T-helper 1 cell treated with Interleukin-12 subunit alpha and Interleukin-12 subunit beta and Interleukin-4 antibody, amounts not matched to agents 30 μg/mL and 1 μg/mL, for 36 hours (primary cell): Measurements from ENCODE around the gene NKG7.
A peak's percentile ranks its signal among the peaks of the same experiment; 100 is the strongest.

Source experiments
- H3K27ac Mint-ChIP-seq: one replicate; pipeline ENCODE4 v1.8.0; 2021; ENCODE audit warnings: mild to moderate bottlenecking, mixed read lengths
- H3K27me3 Mint-ChIP-seq: one replicate; pipeline ENCODE4 v1.8.0; 2021; ENCODE audit warnings: low read depth, mixed read lengths
- H3K36me3 Mint-ChIP-seq: one replicate; pipeline ENCODE4 v1.8.0; 2021; ENCODE audit warnings: low read depth, mixed read lengths
- H3K4me1 Mint-ChIP-seq: one replicate; pipeline ENCODE4 v1.8.0; 2021; ENCODE audit warnings: low read depth, mixed read lengths
- H3K4me3 Mint-ChIP-seq: one replicate; pipeline ENCODE4 v1.8.0; 2021; ENCODE audit warnings: mild to moderate bottlenecking, moderate library complexity, mixed read lengths
- H3K9me3 Mint-ChIP-seq: one replicate; pipeline ENCODE4 v1.8.0; 2021; ENCODE audit warnings: mixed read lengths

NKG7 gene

GRCh38 chr19:51339687-51340656, 32.5 kb downstream of the NKG7 start:
- H3K4me1 Mint-ChIP-seq, result peaks cover 11% of the 10 kb centered on the region
- H3K9me3 Mint-ChIP-seq, result no peaks in the 10 kb centered on the region
- peak overlapping the region; percentile 89 for H3K27ac Mint-ChIP-seq
- H3K27me3 Mint-ChIP-seq, result peaks cover 19% of the 10 kb centered on the region
- H3K36me3 Mint-ChIP-seq, result peaks cover 3% of the 10 kb centered on the region
- H3K4me3 Mint-ChIP-seq, result peak overlapping the region; percentile 97

GRCh38 chr19:51339313-51339686, 33.2 kb downstream of the NKG7 start:
- peaks cover 11% of the 10 kb centered on the region for H3K4me1 Mint-ChIP-seq
- H3K27ac Mint-ChIP-seq, result peak overlapping the region; percentile 89
- peaks cover 19% of the 10 kb centered on the region for H3K27me3 Mint-ChIP-seq
- H3K4me3 Mint-ChIP-seq, result peak overlapping the region; percentile 97
- no peaks in the 10 kb centered on the region for H3K9me3 Mint-ChIP-seq
- H3K36me3 Mint-ChIP-seq, result no peaks in the 10 kb centered on the region

GRCh38 chr19:51338563-51339312, 33.7 kb downstream of the NKG7 start:
- Mint-ChIP-seq H3K27ac (peak overlapping the region; percentile 89), H3K4me1 (peaks cover 11% of the 10 kb centered on the region), H3K27me3 (peaks cover 19% of the 10 kb centered on the region), H3K4me3 (peak overlapping the region; percentile 97), H3K36me3 (no peaks in the 10 kb centered on the region), H3K9me3 (no peaks in the 10 kb centered on the region)

GRCh38 chr19:51337861-51338562, 34.4 kb downstream of the NKG7 start:
- peaks cover 17% of the 10 kb centered on the region for H3K27me3 Mint-ChIP-seq
- no peaks in the 10 kb centered on the region for H3K36me3 Mint-ChIP-seq
- peaks cover 11% of the 10 kb centered on the region for H3K4me1 Mint-ChIP-seq
- H3K27ac Mint-ChIP-seq, result peak overlapping the region; percentile 26
- H3K9me3 Mint-ChIP-seq, result no peaks in the 10 kb centered on the region
- peak overlapping the region; percentile 97 for H3K4me3 Mint-ChIP-seq

GRCh38 chr19:51337141-51337860, 35.2 kb downstream of the NKG7 start:
- H3K4me1 Mint-ChIP-seq, result peaks cover 11% of the 10 kb centered on the region
- peaks cover 16% of the 10 kb centered on the region for H3K27me3 Mint-ChIP-seq
- H3K36me3 Mint-ChIP-seq, result no peaks in the 10 kb centered on the region
- H3K27ac Mint-ChIP-seq, result no peak overlapping the region
- H3K9me3 Mint-ChIP-seq, result no peaks in the 10 kb centered on the region
- H3K4me3 Mint-ChIP-seq, result no peak overlapping the region

GRCh38 chr19:51333836-51334460, 38.5 kb downstream of the NKG7 start:
- no peaks in the 10 kb centered on the region for H3K36me3 Mint-ChIP-seq
- H3K4me3 Mint-ChIP-seq, result no peak overlapping the region
- H3K27ac Mint-ChIP-seq, result no peak overlapping the region
- no peaks in the 10 kb centered on the region for H3K9me3 Mint-ChIP-seq
- H3K27me3 Mint-ChIP-seq, result peaks cover 10% of the 10 kb centered on the region
- H3K4me1 Mint-ChIP-seq, result peaks cover 4% of the 10 kb centered on the region

- Mint-ChIP-seq H3K36me3 (no peaks in the 10 kb centered on the region), H3K27ac (no peak overlapping the region), H3K4me1 (peaks cover 4% of the 10 kb centered on the region), H3K9me3 (no peaks in the 10 kb centered on the region), H3K4me3 (no peak overlapping the region), H3K27me3 (peaks cover 27% of the 10 kb centered on the region)
Observed at GRCh38 chr19:51331716-51332115, 40.7 kb downstream of the NKG7 start.

- Mint-ChIP-seq H3K9me3 (no peaks in the 10 kb centered on the region), H3K4me3 (no peak overlapping the region), H3K36me3 (no peaks in the 10 kb centered on the region), H3K27ac (no peak overlapping the region), H3K27me3 (peaks cover 32% of the 10 kb centered on the region), H3K4me1 (peaks cover 4% of the 10 kb centered on the region)
Observed at GRCh38 chr19:51331193-51331592, 41.3 kb downstream of the NKG7 start.

- Mint-ChIP-seq H3K27ac (no peak overlapping the region), H3K4me1 (peaks cover 9% of the 10 kb centered on the region), H3K27me3 (peaks cover 39% of the 10 kb centered on the region), H3K9me3 (no peaks in the 10 kb centered on the region), H3K4me3 (no peak overlapping the region), H3K36me3 (no peaks in the 10 kb centered on the region)
Observed at GRCh38 chr19:51330366-51330765, 42.1 kb downstream of the NKG7 start.

GRCh38 chr19:51329411-51329810, 43.0 kb downstream of the NKG7 start:
- Mint-ChIP-seq H3K27me3 (peaks cover 43% of the 10 kb centered on the region), H3K9me3 (no peaks in the 10 kb centered on the region), H3K36me3 (no peaks in the 10 kb centered on the region), H3K27ac (no peak overlapping the region), H3K4me3 (no peak overlapping the region), H3K4me1 (peaks cover 9% of the 10 kb centered on the region)

- Mint-ChIP-seq H3K9me3 (no peaks in the 10 kb centered on the region), H3K27me3 (peaks cover 45% of the 10 kb centered on the region), H3K4me3 (peak overlapping the region; percentile 75), H3K4me1 (peaks cover 9% of the 10 kb centered on the region), H3K36me3 (no peaks in the 10 kb centered on the region), H3K27ac (no peak overlapping the region)
Observed at GRCh38 chr19:51327066-51328001, 45.1 kb downstream of the NKG7 start.

- H3K9me3 Mint-ChIP-seq, result no peaks in the 10 kb centered on the region
- H3K36me3 Mint-ChIP-seq, result no peaks in the 10 kb centered on the region
- peaks cover 9% of the 10 kb centered on the region for H3K4me1 Mint-ChIP-seq
- no peak overlapping the region for H3K27ac Mint-ChIP-seq
- peaks cover 45% of the 10 kb centered on the region for H3K27me3 Mint-ChIP-seq
- no peak overlapping the region for H3K4me3 Mint-ChIP-seq
Observed at GRCh38 chr19:51326216-51327065, 46.0 kb downstream of the NKG7 start.
